A673 (cell line): ENCODE results near the gene ATP2B2. TPM values are rescaled to one million over a fixed set of nuclear protein-coding genes. Genes with fewer than 3 reads are reported as not detected.

ENCODE experiments used
- BruUV-seq: library from RNA; stranded (reverse); fragments of 400-500 nt; replicated peaks from 2 replicates; lab custom pipeline; 2021; lab: Mats Ljungman, UMichigan
- CTCF ChIA-PET: fragments of 300-600 bp; sonication (Branson Sonifier 250); formaldehyde crosslinking; loops from one replicate; lab custom pipeline; 2022; ENCODE audit warnings: antibody characterized with exemption; lab: Charles Lee
- POLR2A ChIA-PET: fragments of 300-600 bp; sonication (Branson Sonifier 250); formaldehyde crosslinking; loops from one replicate; lab custom pipeline; 2022; ENCODE audit warnings: antibody characterized with exemption; ENCODE audit not compliant: low non-redundant PET; lab: Charles Lee
- DNase-seq: peaks from one replicate; pipeline ENCODE4 v3.0.0-alpha.2; 2015; ENCODE audit warnings: low spot score
- H3K27ac ChIP-seq: fragments of 200-600 bp; sonication (generic); 2 replicates; pipeline ENCODE4 v1.5.1; 2016; ENCODE audit warnings: mixed run types, low read depth, mild to moderate bottlenecking, mixed read lengths, antibody characterized with exemption, low read length; ENCODE audit not compliant: poor library complexity, severe bottlenecking
- H3K27me3 ChIP-seq: fragments of 200-600 bp; sonication (generic); replicated peaks from 2 replicates; pipeline ENCODE4 v1.6.1; 2017; ENCODE audit warnings: mixed run types, low read depth, mild to moderate bottlenecking, mixed read lengths, antibody characterized with exemption, low read length; ENCODE audit not compliant: insufficient read depth, poor library complexity
- H3K36me3 ChIP-seq: fragments of 200-600 bp; sonication (generic); 2 replicates; pipeline ENCODE4 v1.6.1; 2016; ENCODE audit warnings: mixed run types, mild to moderate bottlenecking, mixed read lengths, antibody characterized with exemption, low read length; ENCODE audit not compliant: insufficient read depth, poor library complexity, severe bottlenecking
- H3K4me1 ChIP-seq: fragments of 200-600 bp; sonication (generic); 2 replicates; pipeline ENCODE4 v1.6.1; 2017; ENCODE audit warnings: mixed run types, mild to moderate bottlenecking, mixed read lengths, antibody characterized with exemption, low read length; ENCODE audit not compliant: insufficient read depth, poor library complexity, severe bottlenecking
- H3K4me3 ChIP-seq: fragments of 200-600 bp; sonication (generic); 2 replicates; pipeline ENCODE4 v1.5.1; 2016; ENCODE audit warnings: low read depth, mixed run types, mild to moderate bottlenecking, mixed read lengths, low read length; ENCODE audit not compliant: poor library complexity, severe bottlenecking
- H3K9me3 ChIP-seq: fragments of 200-600 bp; sonication (generic); 2 replicates; pipeline ENCODE4 v1.6.1; 2016; ENCODE audit warnings: mixed run types, low read depth, mild to moderate bottlenecking, mixed read lengths, antibody characterized with exemption, low read length; ENCODE audit not compliant: poor library complexity, severe bottlenecking
- CTCF ChIP-seq: fragments of 300-800, 200-600 bp; sonication (generic); conservative IDR thresholded peaks from 2 replicates; pipeline ENCODE4 v1.5.1; 2017; ENCODE audit warnings: low read depth, mild to moderate bottlenecking, antibody characterized with exemption, low read length, moderate library complexity, mixed read lengths
- EZH2 ChIP-seq: fragments of 200-600 bp; sonication (generic); IDR thresholded peaks from 2 replicates; pipeline ENCODE4 v1.6.1; 2017; ENCODE audit warnings: borderline replicate concordance, low read depth, mild to moderate bottlenecking, mixed read lengths, antibody characterized with exemption, low read length; ENCODE audit not compliant: poor library complexity, severe bottlenecking
- intact Hi-C: fragments of 100-400 bp; cut with micrococcal nuclease; formaldehyde crosslinking; loops from one replicate; pipeline ENCODE4 v1.10.0; 2022; ENCODE audit not compliant: unreplicated experiment
- total RNA-seq: library from RNA; stranded (reverse); gene quantifications from 2 replicates; pipeline ENCODE4 v1.2.3, GENCODE V29; 2021

Gene ATP2B2
- total RNA-seq, 1 experiment from 2014 or later = 0.17 TPM

- peaks cover 44% of the 10 kb centered on the region for H3K27me3 ChIP-seq
- no peaks in the 10 kb centered on the region for H3K36me3 ChIP-seq
- ChIA-PET CTCF (no interaction called here), POLR2A (no interaction called here)
- H3K27ac ChIP-seq = no peak overlapping the region
- no peaks in the 10 kb centered on the region for H3K9me3 ChIP-seq
- intact Hi-C loops = no loop called here
- no peak overlapping the region for H3K4me3 ChIP-seq
- BruUV-seq = no TSS peak
- TF ChIP-seq CTCF (no peak), EZH2 (no peak)
- DNase-seq = no peak
- H3K4me1 ChIP-seq = no peaks in the 10 kb centered on the region
Observed at GRCh38 chr3:10534066-10534465, 28.7 kb upstream of the ATP2B2 start.

- H3K9me3 ChIP-seq = no peaks in the 10 kb centered on the region
- H3K27ac ChIP-seq = no peak overlapping the region
- ChIA-PET CTCF (no interaction called here), POLR2A (no interaction called here)
- intact Hi-C loops = no loop called here
- H3K36me3 ChIP-seq = no peaks in the 10 kb centered on the region
- H3K27me3 ChIP-seq = peaks cover 44% of the 10 kb centered on the region
- no peaks in the 10 kb centered on the region for H3K4me1 ChIP-seq
- no peak for DNase-seq
- TF ChIP-seq CTCF (no peak), EZH2 (no peak)
- no TSS peak for BruUV-seq
- no peak overlapping the region for H3K4me3 ChIP-seq
Observed at GRCh38 chr3:10533737-10534023, 28.3 kb upstream of the ATP2B2 start.

- H3K4me3 ChIP-seq = no peak overlapping the region
- no peaks in the 10 kb centered on the region for H3K9me3 ChIP-seq
- TF ChIP-seq EZH2 (no peak), CTCF (no peak)
- no peak for DNase-seq
- BruUV-seq = no TSS peak
- ChIA-PET POLR2A (no interaction called here), CTCF (no interaction called here)
- no peaks in the 10 kb centered on the region for H3K4me1 ChIP-seq
- intact Hi-C loops = no loop called here
- H3K36me3 ChIP-seq = no peaks in the 10 kb centered on the region
- no peak overlapping the region for H3K27ac ChIP-seq
- H3K27me3 ChIP-seq = peaks cover 44% of the 10 kb centered on the region
Observed at GRCh38 chr3:10532939-10533736, 27.8 kb upstream of the ATP2B2 start.
